GM15510 (cell line): ENCODE results near the gene DBNL.

Experiments used
- POLR2A ChIP-seq: IDR thresholded peaks from 3 replicates; pipeline ENCODE4 v1.6.1; 2011; ENCODE audit warnings: borderline replicate concordance; ENCODE audit not compliant: insufficient read length; ENCODE audit errors: extremely low read depth

The DBNL gene

GRCh38 chr7:44087911-44088838 lies 43.7 kb downstream of the DBNL start:
- no peak for TF ChIP-seq POLR2A

DNA sequence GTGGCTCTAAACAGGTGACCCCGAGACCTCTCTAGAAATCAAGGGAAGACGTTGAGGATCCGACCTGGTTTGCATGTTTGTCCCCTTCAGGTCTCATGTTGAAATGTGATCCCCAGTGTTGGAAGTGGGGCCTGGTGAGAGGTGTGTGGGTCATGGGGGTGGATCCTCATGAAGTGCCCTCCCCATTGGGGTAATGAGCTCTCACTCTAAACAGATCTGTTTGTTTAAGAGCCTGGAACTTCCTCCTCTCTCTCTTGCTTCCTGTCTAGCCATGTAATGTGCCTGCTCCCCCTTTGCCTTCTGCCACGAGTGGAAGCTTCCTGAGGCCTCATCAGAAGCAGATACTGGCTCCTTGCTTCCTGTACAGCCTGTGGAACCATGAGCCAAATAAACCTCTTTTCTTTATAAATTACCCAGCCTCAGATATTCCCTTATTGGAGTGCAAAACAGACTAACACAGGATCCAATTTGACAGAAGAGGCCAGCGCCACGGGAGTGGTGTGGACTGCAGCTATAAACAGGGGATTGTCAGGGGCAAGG lies 48.7 kb downstream of the DBNL start:
- no peak for TF ChIP-seq POLR2A

DNA sequence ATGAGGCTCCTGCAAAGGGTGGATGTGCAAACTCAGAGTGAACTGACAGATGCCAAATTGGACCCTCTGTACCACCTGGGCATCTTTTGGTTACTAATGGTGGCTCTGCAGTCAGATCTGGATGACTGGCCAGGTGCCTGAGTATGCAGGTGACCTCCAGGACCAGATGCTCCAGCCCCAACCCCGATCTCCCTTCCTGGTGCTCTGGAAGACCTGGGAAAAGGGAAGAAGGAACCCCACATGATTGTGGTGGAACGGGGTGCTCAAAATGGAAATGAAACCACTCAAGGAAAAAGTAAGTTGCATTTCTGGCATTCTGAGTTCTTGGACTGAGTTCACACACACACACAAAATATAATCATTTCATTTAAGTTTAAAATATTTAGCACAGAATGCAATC lies 49.9 kb downstream of the DBNL start:
- no peak for TF ChIP-seq POLR2A

- TF ChIP-seq POLR2A: no peak
These were observed 50.5 kb downstream of the DBNL start for GRCh38 chr7:44094883-44095592.

DNA sequence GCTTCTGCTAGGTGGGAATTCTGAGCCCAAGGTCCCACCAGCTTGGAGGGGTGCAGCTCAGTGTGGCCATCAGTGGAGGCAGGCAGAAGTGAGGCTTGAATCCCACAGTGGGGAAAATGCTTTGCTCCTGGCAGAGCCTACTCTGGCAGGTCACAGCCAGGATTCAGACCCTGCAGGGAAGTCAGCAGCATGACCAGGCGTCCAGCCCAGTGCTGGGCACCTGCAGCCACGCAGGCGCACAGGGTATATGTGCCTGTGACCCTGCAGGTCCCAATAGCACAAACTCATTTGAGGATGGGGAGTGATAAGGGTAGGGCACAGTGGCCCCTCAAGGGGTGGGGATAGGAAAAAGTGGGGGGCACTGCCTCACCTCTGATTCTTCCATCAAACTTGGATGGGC lies 51.3 kb downstream of the DBNL start:
- TF ChIP-seq POLR2A: no peak

DNA sequence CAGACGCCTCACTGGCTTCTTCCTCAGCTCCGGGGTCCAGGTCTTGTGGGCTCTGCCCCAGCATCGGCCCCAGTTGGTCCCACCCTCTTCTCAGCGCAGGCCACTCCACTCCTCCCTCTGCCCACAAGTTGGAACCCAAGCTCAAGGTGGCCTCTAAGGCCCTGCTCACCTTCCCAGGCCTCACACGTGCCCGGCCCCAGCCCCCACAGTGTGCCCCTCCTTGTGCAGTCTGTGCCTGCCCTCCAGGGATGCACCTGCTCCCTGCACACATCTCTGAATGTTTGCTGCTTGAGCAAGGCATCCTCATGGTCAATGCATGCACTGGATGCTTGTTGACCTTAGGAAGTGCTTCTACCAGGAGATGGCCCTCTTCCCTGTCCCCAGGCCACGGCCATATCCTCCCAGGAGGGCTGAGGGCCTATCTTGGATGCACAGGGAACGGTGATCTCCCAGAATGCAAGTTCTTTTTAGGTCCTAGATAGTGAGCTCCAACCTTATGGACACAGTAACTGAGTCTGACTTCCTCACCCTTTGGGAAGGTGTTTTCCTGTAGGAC lies 51.9 kb downstream of the DBNL start:
- TF ChIP-seq POLR2A: no peak

GRCh38 chr7:44097064-44097932 lies 52.8 kb downstream of the DBNL start:
- TF ChIP-seq POLR2A: no peak

DNA sequence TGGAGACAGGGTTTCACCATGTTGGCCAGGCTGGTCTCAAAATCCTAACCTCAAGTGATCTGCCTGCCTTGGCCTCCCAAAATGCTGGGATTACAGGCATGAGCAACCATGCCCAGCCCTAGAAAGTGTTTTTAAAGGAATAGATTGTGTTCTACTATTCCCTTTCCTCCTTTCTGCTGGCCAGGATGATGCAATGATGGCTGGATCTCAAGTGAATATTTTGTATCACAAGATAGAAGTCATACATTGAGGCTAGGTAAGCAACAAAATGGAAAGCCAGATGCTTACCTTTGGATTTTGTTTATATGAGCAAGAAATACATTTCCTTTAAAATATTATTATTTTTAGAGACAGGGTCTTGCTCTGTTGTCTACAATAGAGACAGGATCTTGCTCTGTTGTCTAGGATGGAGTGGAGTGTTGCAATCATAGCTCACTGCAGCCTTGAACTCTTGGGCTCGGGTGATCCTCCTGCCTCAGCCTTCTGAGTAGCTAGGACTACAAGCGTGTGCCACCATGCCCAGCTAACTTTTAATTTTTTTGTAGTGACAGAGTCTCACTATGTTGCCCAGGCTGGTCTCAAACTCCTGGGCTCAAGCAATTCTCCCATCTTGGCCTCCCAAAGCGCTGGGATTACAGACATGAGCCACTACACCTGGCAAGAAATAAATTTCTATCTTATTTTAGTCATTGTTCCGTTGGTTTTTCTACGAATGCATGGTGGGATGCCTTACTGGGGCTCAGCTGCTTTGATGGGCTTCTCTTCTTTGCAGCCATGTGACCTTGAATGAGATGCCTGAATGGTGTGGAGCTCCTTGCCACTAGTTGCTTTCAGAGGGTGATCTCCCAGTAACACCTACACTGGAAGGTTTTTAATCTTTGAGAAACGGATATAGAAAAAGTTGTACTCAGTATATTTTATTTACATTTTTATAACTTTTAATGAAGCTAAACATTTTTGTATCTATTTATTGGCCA lies 53.9 kb downstream of the DBNL start:
- TF ChIP-seq POLR2A: no peak

DNA sequence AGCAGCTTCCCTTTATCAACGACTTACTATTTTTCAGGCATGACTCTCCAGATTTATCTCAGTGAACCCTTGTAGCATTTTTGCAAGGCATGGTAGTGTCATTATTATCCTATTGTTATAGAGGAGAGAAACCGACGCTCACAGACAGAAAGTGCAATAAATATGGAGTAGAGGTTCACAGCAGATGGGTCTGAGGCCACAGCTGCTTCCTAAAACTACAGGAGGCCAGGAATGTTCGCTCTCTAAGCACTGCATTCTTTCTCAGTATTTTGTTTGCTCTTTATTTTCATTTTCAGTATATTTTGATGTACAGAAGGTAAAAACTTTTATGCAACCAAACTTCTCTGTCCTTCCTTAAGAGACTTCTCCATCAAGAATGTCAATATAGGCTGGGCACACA lies 55.2 kb downstream of the DBNL start:
- TF ChIP-seq POLR2A: no peak

DNA sequence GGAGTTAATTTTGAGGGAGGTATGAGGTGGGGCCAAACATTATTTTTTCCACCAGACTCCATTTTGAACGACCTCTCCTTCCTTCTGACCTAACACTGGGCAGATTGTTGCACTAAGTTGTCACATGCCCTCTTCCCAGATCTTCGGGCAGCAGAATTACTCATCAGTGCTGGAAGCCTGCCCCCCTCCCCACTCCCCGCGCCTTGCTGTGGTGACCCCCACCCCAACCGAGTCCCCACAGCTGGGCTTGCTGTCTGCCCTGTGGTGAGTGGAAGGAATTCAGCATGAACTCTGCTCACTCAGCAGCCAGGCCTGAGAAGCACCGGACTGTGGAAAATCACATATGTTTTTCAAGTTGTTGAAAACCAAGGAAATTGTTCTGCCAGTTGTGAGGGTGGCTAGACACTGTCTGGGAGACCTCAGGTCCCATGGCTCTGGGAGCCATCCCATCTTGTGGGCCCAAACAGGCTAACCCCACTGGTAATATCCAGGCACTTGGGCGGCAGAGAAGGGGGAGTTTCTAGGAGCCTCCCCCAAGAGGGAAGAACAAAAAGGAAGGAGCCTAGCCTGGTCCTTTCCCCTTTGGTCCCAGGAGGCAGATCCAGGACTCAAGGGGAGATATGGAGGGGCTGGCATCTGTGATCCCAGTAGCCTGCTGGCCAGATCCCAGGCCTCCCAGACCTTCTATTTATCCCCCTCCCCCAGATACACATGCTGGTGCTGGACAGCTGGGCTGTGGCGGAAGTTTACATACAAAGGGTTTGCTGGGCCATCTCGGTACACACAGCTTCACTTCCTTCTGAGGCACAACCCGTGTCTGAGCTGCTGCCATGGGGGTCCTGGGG lies 56.2 kb downstream of the DBNL start:
- no peak for TF ChIP-seq POLR2A

DNA sequence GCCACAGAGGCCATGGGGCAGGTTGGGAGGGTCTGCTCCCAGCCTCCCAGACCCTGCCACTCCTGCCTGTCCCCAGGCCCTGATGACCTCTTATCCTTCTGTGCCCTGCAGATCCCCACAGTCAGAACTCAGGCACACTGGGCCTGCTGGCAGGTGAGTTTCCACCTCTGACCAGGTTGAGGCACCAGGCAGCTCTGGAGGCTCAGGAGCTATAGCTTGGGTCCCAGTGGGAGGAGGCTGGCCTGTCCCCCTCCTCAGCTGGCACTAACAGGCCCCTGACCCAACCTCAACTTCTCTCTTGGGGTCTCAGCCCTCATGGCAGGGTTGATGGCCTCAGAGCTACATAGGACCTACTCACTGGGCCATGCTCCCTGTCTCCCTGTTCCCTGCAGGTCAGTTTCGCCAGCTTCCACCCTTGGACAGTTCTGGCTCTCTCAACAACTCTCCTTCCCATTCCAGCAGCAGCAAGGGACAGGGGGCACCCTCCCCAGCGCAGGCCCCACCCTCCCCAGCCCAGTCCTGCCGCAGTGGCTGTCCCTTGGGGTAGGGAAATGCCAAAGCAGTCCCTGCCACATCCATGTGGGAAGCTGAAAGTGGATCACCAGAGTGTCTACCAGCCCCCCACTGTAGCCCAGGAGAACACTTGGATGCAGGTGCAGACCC lies 56.9 kb downstream of the DBNL start:
- TF ChIP-seq POLR2A: no peak
